HG02884 (cell line): ENCODE measurements around the gene HTT.

ENCODE experiments used
- ATAC-seq: cut with Tn5 transposase; IDR thresholded peaks from one replicate; pipeline ENCODE4 v1.9.1; 2021; ENCODE audit warnings: mild to moderate bottlenecking, moderate library complexity; ENCODE audit not compliant: unreplicated experiment

HTT gene

DNA sequence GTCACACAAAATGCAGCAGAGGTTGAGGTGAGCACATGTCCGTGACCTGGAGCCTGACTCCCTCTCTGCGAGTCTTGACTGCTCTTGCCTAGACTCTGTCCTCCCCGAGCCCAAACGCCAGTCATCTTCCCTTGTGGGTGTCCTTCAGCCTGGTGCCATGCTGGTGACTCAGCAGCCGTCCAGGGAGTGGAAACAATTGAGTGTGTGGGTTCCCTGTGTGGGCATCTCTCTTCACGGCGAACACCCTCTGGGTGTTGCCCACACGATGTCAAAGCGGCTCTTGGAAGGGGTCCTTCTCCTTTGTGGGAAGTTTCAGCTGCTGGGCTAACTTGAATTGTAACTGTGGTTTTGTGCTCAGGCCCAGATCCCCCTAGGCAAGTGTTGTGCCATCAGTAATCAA lies 157.0 kb downstream of the HTT start:
- no peak for ATAC-seq

GRCh38 chr4:3232001-3232400 lies 157.5 kb downstream of the HTT start:
- no peak for ATAC-seq

GRCh38 chr4:3232871-3233271 lies 158.4 kb downstream of the HTT start:
- ATAC-seq: no peak

- ATAC-seq: no peak
Measured at GRCh38 chr4:3233391-3234071, 159.1 kb downstream of the HTT start.

- no peak for ATAC-seq
Measured at GRCh38 chr4:3234171-3235029, 159.9 kb downstream of the HTT start.

DNA sequence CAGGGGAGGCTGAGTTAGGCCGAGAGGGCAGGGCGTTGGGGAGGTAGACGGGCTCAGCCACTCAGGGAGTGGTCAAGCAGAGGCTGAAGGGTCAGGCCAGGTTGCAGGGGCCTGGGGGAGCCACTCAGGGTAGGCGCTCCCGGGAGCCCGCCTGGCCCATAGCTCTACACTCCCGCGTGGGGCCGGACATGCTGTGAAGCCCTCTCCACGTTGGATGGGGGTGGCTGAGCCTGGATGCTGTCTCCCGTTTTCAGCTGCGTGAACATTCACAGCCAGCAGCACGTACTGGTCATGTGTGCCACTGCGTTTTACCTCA lies 160.5 kb downstream of the HTT start:
- ATAC-seq: no peak

DNA sequence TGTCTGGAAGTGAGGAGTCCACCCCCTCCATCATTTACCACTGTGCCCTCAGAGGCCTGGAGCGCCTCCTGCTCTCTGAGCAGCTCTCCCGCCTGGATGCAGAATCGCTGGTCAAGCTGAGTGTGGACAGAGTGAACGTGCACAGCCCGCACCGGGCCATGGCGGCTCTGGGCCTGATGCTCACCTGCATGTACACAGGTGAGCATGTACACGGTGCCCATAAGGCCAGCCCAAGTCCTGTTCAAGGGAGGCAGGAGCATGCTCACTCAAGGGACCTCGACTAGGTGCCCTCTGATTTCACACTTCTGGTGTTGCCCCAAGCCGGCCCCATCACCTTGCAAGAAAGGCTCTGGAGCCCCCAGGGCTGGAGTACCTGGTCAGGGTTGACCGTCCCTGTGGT lies 161.1 kb downstream of the HTT start:
- ATAC-seq: no peak

- ATAC-seq: no peak
Measured at GRCh38 chr4:3236326-3236878, 161.9 kb downstream of the HTT start.

- ATAC-seq: no peak
Measured at GRCh38 chr4:3237266-3237665, 162.8 kb downstream of the HTT start.

GRCh38 chr4:3237712-3238560 lies 163.5 kb downstream of the HTT start:
- no peak for ATAC-seq

DNA sequence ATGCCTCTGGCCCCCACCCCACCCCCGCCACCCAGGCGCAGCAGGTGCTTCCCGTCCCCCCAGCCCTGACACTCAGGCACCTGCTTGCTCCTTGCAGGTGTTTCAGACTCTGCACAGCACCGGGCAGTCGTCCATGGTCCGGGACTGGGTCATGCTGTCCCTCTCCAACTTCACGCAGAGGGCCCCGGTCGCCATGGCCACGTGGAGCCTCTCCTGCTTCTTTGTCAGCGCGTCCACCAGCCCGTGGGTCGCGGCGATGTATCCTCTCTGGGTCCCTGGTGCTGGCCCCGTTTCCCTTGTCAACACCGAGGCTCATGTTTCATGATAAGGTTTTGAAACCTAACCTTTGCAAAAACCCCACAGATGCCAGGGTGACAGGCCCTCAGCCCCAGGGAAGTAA lies 164.2 kb downstream of the HTT start:
- no peak for ATAC-seq

GRCh38 chr4:3239303-3239702 lies 164.8 kb downstream of the HTT start:
- ATAC-seq: no peak

DNA sequence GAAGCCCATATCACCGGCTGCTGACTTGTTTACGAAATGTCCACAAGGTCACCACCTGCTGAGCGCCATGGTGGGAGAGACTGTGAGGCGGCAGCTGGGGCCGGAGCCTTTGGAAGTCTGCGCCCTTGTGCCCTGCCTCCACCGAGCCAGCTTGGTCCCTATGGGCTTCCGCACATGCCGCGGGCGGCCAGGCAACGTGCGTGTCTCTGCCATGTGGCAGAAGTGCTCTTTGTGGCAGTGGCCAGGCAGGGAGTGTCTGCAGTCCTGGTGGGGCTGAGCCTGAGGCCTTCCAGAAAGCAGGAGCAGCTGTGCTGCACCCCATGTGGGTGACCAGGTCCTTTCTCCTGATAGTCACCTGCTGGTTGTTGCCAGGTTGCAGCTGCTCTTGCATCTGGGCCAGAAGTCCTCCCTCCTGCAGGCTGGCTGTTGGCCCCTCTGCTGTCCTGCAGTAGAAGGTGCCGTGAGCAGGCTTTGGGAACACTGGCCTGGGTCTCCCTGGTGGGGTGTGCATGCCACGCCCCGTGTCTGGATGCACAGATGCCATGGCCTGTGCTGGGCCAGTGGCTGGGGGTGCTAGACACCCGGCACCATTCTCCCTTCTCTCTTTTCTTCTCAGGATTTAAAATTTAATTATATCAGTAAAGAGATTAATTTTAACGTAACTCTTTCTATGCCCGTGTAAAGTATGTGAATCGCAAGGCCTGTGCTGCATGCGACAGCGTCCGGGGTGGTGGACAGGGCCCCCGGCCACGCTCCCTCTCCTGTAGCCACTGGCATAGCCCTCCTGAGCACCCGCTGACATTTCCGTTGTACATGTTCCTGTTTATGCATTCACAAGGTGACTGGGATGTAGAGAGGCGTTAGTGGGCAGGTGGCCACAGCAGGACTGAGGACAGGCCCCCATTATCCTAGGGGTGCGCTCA lies 165.8 kb downstream of the HTT start:
- no peak for ATAC-seq

- ATAC-seq: no peak
Measured at GRCh38 chr4:3240936-3241522, 166.5 kb downstream of the HTT start.

GRCh38 chr4:3241898-3242524 lies 167.5 kb downstream of the HTT start:
- no peak for ATAC-seq

GRCh38 chr4:3243136-3243780 lies 168.8 kb downstream of the HTT start:
- ATAC-seq: no peak

DNA sequence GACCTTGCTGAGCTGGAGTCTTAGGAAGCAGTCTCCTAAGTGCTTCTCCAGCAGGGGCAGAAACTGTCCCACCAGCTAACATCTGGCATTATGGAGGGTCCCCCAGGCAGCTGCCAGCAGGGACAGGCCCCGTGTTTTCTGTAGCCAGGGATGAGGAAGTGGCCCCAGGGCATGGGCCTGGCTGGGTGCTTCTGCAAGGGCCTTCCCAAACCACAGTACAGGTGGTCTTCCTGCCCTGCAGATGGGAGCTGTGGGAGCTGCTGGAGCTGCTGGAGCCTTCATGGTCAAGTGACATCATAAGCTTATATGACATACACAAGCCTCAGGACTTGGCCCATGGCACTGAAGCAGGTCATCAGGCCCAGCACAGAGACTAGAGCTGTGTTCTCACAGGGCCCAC lies 169.5 kb downstream of the HTT start:
- ATAC-seq: no peak

DNA sequence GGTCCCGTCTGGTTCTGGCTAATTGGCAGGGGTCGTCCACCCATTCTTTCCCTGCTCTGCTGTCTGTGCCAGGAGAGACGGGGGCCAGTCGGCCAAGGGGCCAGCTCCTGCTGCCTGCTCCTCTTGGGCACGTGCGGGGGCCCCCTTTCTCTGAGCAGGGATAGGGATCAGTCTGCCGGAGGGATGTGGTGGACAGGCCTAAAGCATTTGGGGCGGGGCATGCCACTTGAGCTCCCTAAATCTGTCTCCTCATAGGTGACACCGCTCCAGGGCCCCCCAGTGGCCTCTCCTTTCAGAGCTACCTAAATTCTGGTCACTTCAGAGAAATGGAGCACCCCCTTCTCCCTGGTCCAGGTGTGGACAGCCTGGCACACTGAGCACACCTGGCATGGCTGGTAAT lies 170.3 kb downstream of the HTT start:
- ATAC-seq: no peak

GRCh38 chr4:3245676-3246075 lies 171.2 kb downstream of the HTT start:
- no peak for ATAC-seq
